ENCODE results near the gene PLCH2.

- TF ChIP-seq CTCF (IDR thresholded peaks at IDR 0.05), result no peak
- TF ChIP-seq EZH2 (IDR thresholded peaks at IDR 0.05; ENCODE audit: borderline replicate concordance, insufficient read depth, low read depth, low read length, poor library complexity, severe bottlenecking), result no peak
Measured at GRCh38 chr1:2519029-2519685, 43.1 kb downstream of the PLCH2 start.

Data from B cell (primary cell).